HepG2 (cell line): ENCODE results near the gene PTPN14. TPM values are rescaled to one million over a fixed set of nuclear protein-coding genes. Genes with fewer than 3 reads are reported as not detected.

ENCODE experiments used
- ATAC-seq: fragments of 200-7000 bp; cut with Tn5 transposase; 3 replicates; pipeline ENCODE4 v1.9.1; 2020; ENCODE audit warnings: mild to moderate bottlenecking, moderate library complexity
- BruUV-seq: library from RNA; stranded (reverse); fragments of 400-500 nt; replicated peaks from 2 replicates; lab custom pipeline; 2021; lab: Mats Ljungman, UMichigan
- CTCF ChIA-PET: fragments of 300-600 bp; formaldehyde crosslinking; extraction: SDS; loops from one replicate; lab custom pipeline; 2021; ENCODE audit warnings: low total read pairs, inconsistent platforms, low intra/inter-chr PET ratio; lab: Yijun Ruan, JAX
- POLR2A ChIA-PET: fragments of 350-600 bp; sonication (Branson Sonifier 250); formaldehyde crosslinking; loops from one replicate; lab custom pipeline; 2020; ENCODE audit warnings: antibody characterized with exemption, inconsistent platforms; lab: Yijun Ruan, JAX
- DNase-seq: peaks from one replicate; pipeline ENCODE4 v3.0.0-alpha.2; 2015; ENCODE audit warnings: low spot score
- FAIRE-seq: peaks from 3 replicates; lab custom pipeline; 2011; peaks lifted over from hg19 to GRCh38; lab: Jason Lieb, UNC
- H2AFZ ChIP-seq: one replicate; pipeline ENCODE4 v1.6.1; 2011; ENCODE audit warnings: low read length, inconsistent platforms
- H3K27ac ChIP-seq: fragments of 300-600 bp; 3 replicates; pipeline ENCODE4 v1.8.0; 2011; ENCODE audit warnings: mixed run types, mild to moderate bottlenecking, mixed read lengths, low read length, inconsistent platforms; ENCODE audit not compliant: insufficient read depth; ENCODE audit errors: extremely low read length
- H3K27me3 ChIP-seq, 2 experiments: fragments of 200-600 bp in 1 of 2; 2 replicates in 1 of 2; 3 replicates in 1 of 2; pipeline versions ENCODE4 v1.6.0 to v1.8.0; 2011; ENCODE audit warnings: low read length in 2 of 2, mild to moderate bottlenecking in 2 of 2, moderate library complexity in 2 of 2, inconsistent platforms in 1 of 2; ENCODE audit not compliant: insufficient read depth in 2 of 2, control insufficient read depth in 1 of 2
- H3K36me3 ChIP-seq, 2 experiments: fragments of 200-600 bp in 1 of 2; replicated peaks in 1 of 2; 2 replicates in 1 of 2; 3 replicates in 1 of 2; pipeline versions ENCODE4 v1.5.1 to v1.8.0; 2011; ENCODE audit warnings: low read length in 2 of 2, inconsistent platforms in 1 of 2; ENCODE audit not compliant: insufficient read depth in 2 of 2, control insufficient read depth in 1 of 2
- H3K4me1 ChIP-seq: 2 replicates; pipeline ENCODE4 v1.5.1; 2012; ENCODE audit warnings: low read length, inconsistent platforms; ENCODE audit not compliant: insufficient read depth
- H3K4me2 ChIP-seq: 2 replicates; pipeline ENCODE4 v1.6.0; 2011; ENCODE audit warnings: low read depth, low read length, inconsistent platforms
- H3K4me3 ChIP-seq, 3 experiments: fragments of 200-600 bp in 1 of 3; sonication (generic), shearing (Covaris generic) in 1 of 3; replicated peaks in 1 of 3; 2 replicates each; pipeline ENCODE4 v1.5.1; 2011 to 2016; ENCODE audit warnings: low read length in 3 of 3, inconsistent platforms in 2 of 3, low read depth in 2 of 3, mild to moderate bottlenecking in 2 of 3, control low read depth in 1 of 3, mixed read lengths in 1 of 3; ENCODE audit not compliant: insufficient read depth in 1 of 3
- H3K79me2 ChIP-seq: one replicate; pipeline ENCODE4 v1.6.1; 2011; ENCODE audit warnings: low read length, inconsistent platforms; ENCODE audit not compliant: insufficient read depth
- H3K9ac ChIP-seq: 2 replicates; pipeline ENCODE4 v1.6.0; 2011; ENCODE audit warnings: mild to moderate bottlenecking, low read depth, low read length, inconsistent platforms; ENCODE audit not compliant: insufficient read depth
- H3K9me3 ChIP-seq: 2 replicates; pipeline ENCODE4 v1.5.1; 2012; ENCODE audit warnings: mild to moderate bottlenecking, low read length
- H4K20me1 ChIP-seq: 2 replicates; pipeline ENCODE4 v1.6.0; 2011; ENCODE audit warnings: inconsistent platforms, mild to moderate bottlenecking, low read length, moderate library complexity; ENCODE audit not compliant: insufficient read depth
- BORCS8-MEF2B ChIP-seq: sonication (generic); formaldehyde crosslinking; IDR thresholded peaks from 2 replicates; pipeline ENCODE4 v1.8.0; 2022; ENCODE audit warnings: mild to moderate bottlenecking, missing genetic modification reagents
- ELF3 ChIP-seq: IDR thresholded peaks from 2 replicates; pipeline ENCODE4 v1.6.1; 2016; ENCODE audit warnings: missing genetic modification reagents, missing compliant biosample characterization
- NCOA5 ChIP-seq: sonication (generic); formaldehyde crosslinking; IDR thresholded peaks from 2 replicates; pipeline ENCODE4 v1.4.0; 2020; ENCODE audit warnings: missing genetic modification reagents
- PHF20 ChIP-seq: sonication (generic); formaldehyde crosslinking; IDR thresholded peaks from 2 replicates; pipeline ENCODE4 v1.5.0; 2020; ENCODE audit warnings: mild to moderate bottlenecking, missing genetic modification reagents
- RELA ChIP-seq: sonication (generic); formaldehyde crosslinking; IDR thresholded peaks from 2 replicates; pipeline ENCODE4 v1.4.0; 2020; ENCODE audit warnings: missing genetic modification reagents
- REPIN1 ChIP-seq: sonication (generic); formaldehyde crosslinking; IDR thresholded peaks from 2 replicates; pipeline ENCODE4 v1.8.0; 2022; ENCODE audit warnings: missing genetic modification reagents, low read depth, mild to moderate bottlenecking, borderline replicate concordance
- RORA ChIP-seq: sonication (generic); formaldehyde crosslinking; IDR thresholded peaks from 2 replicates; pipeline ENCODE4 v1.5.0; 2020; ENCODE audit warnings: mild to moderate bottlenecking, missing genetic modification reagents, moderate library complexity
- SIN3A ChIP-seq: IDR thresholded peaks from 2 replicates; pipeline ENCODE4 v1.6.1; 2011; ENCODE audit warnings: low read depth, mild to moderate bottlenecking, control low read depth, low read length, borderline replicate concordance
- SIX1 ChIP-seq: sonication (generic); formaldehyde crosslinking; IDR thresholded peaks from 2 replicates; pipeline ENCODE4 v1.4.0; 2020; ENCODE audit warnings: missing genetic modification reagents, borderline replicate concordance
- TOE1 ChIP-seq: sonication (generic); formaldehyde crosslinking; IDR thresholded peaks from 2 replicates; pipeline ENCODE4 v1.4.0; 2020; ENCODE audit warnings: mild to moderate bottlenecking, missing genetic modification reagents
- YY1 ChIP-seq: IDR thresholded peaks from 2 replicates; pipeline ENCODE4 v1.6.1; 2011; ENCODE audit warnings: low read length, low read depth, moderate library complexity, mild to moderate bottlenecking; ENCODE audit not compliant: insufficient read depth, insufficient replicate concordance
- ZNF251 ChIP-seq: sonication (generic); formaldehyde crosslinking; IDR thresholded peaks from 2 replicates; pipeline ENCODE4 v1.9.0; 2021; ENCODE audit warnings: mild to moderate bottlenecking, missing genetic modification reagents
- ZNF296 ChIP-seq: sonication (generic); formaldehyde crosslinking; conservative IDR thresholded peaks from 2 replicates; pipeline ENCODE4 v1.5.0; 2020; ENCODE audit warnings: mild to moderate bottlenecking, missing genetic modification reagents
- ZNF343 ChIP-seq: sonication (generic); formaldehyde crosslinking; IDR thresholded peaks from 2 replicates; pipeline ENCODE4 v1.4.0; 2020; ENCODE audit warnings: mild to moderate bottlenecking, missing genetic modification reagents
- ZNF562 ChIP-seq: sonication (generic); formaldehyde crosslinking; IDR thresholded peaks from 2 replicates; pipeline ENCODE4 v1.8.0; 2022; ENCODE audit warnings: missing genetic modification reagents, borderline replicate concordance
- ZNF577 ChIP-seq: sonication (generic); formaldehyde crosslinking; IDR thresholded peaks from 2 replicates; pipeline ENCODE4 v1.4.0; 2020; ENCODE audit warnings: mild to moderate bottlenecking, low read depth, missing genetic modification reagents, borderline replicate concordance
- WGBS: methylation state at CpG from one replicate; pipeline ENCODE4 v1.1.6; 2017; ENCODE audit warnings: low lambda C conversion rate; 5-methylcytosine and 5-hydroxymethylcytosine counted together
- in situ Hi-C: cut with HindIII; loops from 2 replicates; pipeline ENCODE4 v1.10.0; 2017; ENCODE audit warnings: low pct_unique_long_range_greater_than_20kb; ENCODE audit not compliant: extremely low pct_ligation_motif_present
- intact Hi-C: fragments of 100-400 bp; cut with micrococcal nuclease; formaldehyde crosslinking; loops from one replicate; pipeline ENCODE4 v1.10.0; 2022; ENCODE audit not compliant: unreplicated experiment
- polyA plus RNA-seq, 8 experiments: library from polyadenylated mRNA; depleted of rRNA in 3 of 8; stranded (reverse) in 7 of 8; unstranded in 1 of 8; fragments of >200 nt; fragmentation: Illumina TruSeq in 4 of 8; extraction: Trizol in 4 of 8; gene quantifications; 2 replicates each; pipeline versions ENCODE4 v1.2.1 to v1.2.3, GENCODE V29; 2011 to 2016; ENCODE audit warnings: low read depth in 4 of 8, missing spikeins in 1 of 8, mixed read lengths in 1 of 8; ENCODE audit not compliant: insufficient read depth in 1 of 8
- total RNA-seq, 5 experiments: library from RNA; depleted of rRNA; stranded (reverse); fragments of >200 nt; fragmentation: Illumina TruSeq; extraction: Trizol; gene quantifications; 2 replicates each; pipeline ENCODE4 v1.2.3, GENCODE V29; 2016; ENCODE audit warnings: low read depth in 1 of 5
- TF ChIP-seq, protein P1 (sequence below): sonication (generic); IDR thresholded peaks from 2 replicates; pipeline ENCODE4 v1.6.1; 2016; ENCODE audit warnings: low read depth, borderline replicate concordance
- TF ChIP-seq, protein P2 (sequence below): sonication (generic); formaldehyde crosslinking; IDR thresholded peaks from 2 replicates; pipeline ENCODE4 v1.8.1; 2023; ENCODE audit warnings: mild to moderate bottlenecking, missing genetic modification reagents
- TF ChIP-seq, protein P3 (sequence below): sonication (generic); formaldehyde crosslinking; IDR thresholded peaks from 2 replicates; pipeline ENCODE4 v1.5.1; 2020; ENCODE audit warnings: mild to moderate bottlenecking, missing genetic modification reagents, moderate library complexity

Gene PTPN14
- total and polyA plus RNA-seq, 2 of the 13 experiments (the other 11 are each of a cell fraction or from before 2014, with no cell fraction given): 3.9 to 4.7 TPM

DNA sequence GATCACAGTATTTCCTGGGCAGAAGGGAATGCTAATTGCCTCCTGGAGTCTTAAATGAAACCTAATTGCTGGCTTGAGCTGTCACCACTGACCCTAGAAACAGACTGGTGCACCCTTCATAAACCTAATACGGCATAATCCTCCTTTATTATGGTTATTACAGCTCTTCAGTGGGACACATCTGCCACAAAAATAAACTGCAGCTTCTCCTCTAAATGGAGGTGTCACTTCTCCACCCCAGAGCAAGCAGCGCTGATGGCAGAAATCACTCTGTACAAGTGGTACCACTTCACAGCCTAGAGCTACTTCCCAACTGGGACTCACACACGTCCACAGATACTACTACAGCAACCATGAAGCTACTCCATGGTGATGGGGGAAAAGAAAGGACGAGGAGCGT is 11.1 kb downstream of the PTPN14 start:
- BruUV-seq: no TSS peak

More for the DNA sequence above, 11.1 kb downstream of the PTPN14 start:
- TF ChIP-seq NCOA5 (CRISPR knock-in tag): no peak
- TF ChIP-seq, protein P1, sequence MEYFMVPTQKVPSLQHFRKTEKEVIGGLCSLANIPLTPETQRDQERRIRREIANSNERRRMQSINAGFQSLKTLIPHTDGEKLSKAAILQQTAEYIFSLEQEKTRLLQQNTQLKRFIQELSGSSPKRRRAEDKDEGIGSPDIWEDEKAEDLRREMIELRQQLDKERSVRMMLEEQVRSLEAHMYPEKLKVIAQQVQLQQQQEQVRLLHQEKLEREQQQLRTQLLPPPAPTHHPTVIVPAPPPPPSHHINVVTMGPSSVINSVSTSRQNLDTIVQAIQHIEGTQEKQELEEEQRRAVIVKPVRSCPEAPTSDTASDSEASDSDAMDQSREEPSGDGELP: no peak
- no peak for TF ChIP-seq ZNF562 (CRISPR knock-in tag)
- no peak for TF ChIP-seq YY1
- TF ChIP-seq TOE1 (CRISPR knock-in tag): no peak
- TF ChIP-seq SIX1 (CRISPR knock-in tag): no peak
- TF ChIP-seq, protein P2, sequence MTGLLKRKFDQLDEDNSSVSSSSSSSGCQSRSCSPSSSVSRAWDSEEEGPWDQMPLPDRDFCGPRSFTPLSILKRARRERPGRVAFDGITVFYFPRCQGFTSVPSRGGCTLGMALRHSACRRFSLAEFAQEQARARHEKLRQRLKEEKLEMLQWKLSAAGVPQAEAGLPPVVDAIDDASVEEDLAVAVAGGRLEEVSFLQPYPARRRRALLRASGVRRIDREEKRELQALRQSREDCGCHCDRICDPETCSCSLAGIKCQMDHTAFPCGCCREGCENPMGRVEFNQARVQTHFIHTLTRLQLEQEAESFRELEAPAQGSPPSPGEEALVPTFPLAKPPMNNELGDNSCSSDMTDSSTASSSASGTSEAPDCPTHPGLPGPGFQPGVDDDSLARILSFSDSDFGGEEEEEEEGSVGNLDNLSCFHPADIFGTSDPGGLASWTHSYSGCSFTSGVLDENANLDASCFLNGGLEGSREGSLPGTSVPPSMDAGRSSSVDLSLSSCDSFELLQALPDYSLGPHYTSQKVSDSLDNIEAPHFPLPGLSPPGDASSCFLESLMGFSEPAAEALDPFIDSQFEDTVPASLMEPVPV (CRISPR knock-in tag): no peak
- TF ChIP-seq ZNF296 (CRISPR knock-in tag): no peak
- no peak for TF ChIP-seq ZNF343
- no peak for TF ChIP-seq BORCS8-MEF2B
- no peak for TF ChIP-seq ZNF577
- TF ChIP-seq, protein P3, sequence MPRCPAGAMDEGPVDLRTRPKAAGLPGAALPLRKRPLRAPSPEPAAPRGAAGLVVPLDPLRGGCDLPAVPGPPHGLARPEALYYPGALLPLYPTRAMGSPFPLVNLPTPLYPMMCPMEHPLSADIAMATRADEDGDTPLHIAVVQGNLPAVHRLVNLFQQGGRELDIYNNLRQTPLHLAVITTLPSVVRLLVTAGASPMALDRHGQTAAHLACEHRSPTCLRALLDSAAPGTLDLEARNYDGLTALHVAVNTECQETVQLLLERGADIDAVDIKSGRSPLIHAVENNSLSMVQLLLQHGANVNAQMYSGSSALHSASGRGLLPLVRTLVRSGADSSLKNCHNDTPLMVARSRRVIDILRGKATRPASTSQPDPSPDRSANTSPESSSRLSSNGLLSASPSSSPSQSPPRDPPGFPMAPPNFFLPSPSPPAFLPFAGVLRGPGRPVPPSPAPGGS (CRISPR knock-in tag): no peak
- no peak for TF ChIP-seq ELF3
- no peak for TF ChIP-seq REPIN1
- no peak for TF ChIP-seq SIN3A
- no peak for TF ChIP-seq ZNF251 (CRISPR knock-in tag)
- no peak for TF ChIP-seq RELA (CRISPR knock-in tag)
- TF ChIP-seq PHF20 (CRISPR knock-in tag): no peak
- no peak for TF ChIP-seq RORA (CRISPR knock-in tag)
- TF ChIP-seq, all 625 proteins: peak for 0
- Histone ChIP-seq H3K4me2 (no peak overlapping the region), H3K9ac (no peak overlapping the region), H3K9me3 (no peaks in the 10 kb centered on the region), H3K36me3 (no peaks in the 10 kb centered on the region), H3K4me1 (no peaks in the 10 kb centered on the region), H3K4me3 (no peak overlapping the region), H3K27me3 (no peaks in the 10 kb centered on the region), H3K79me2 (no peaks in the 10 kb centered on the region), H2AFZ (no peak overlapping the region), H4K20me1 (no peaks in the 10 kb centered on the region), H3K27ac (no peak overlapping the region)
- no peak for ATAC-seq
- WGBS: over 99% methylated on average over 5 of the region's 5 CpGs
- in situ Hi-C loops (loop anchor here (10.0 kb wide), 1 partner anchor 64 kb away; the partner anchor contains the start of gene CENPF), intact Hi-C loops (no loop called here)
- no peak for FAIRE-seq
- ChIA-PET CTCF (no interaction called here), POLR2A (interaction anchor here (1.5 kb wide), 1 partner anchor 11 kb away, joined by 3 read pairs; the partner anchor contains the start of gene PTPN14)
- DNase-seq: no peak
